Tibial artery (tissue), 4 donors: ENCODE measurements around the gene AGPAT1.
"Not testable (repeated sequence)": the region's sequence is repeated elsewhere in the genome, so short reads cannot be mapped to it uniquely, and the experiment has no call there.

ENCODE experiments used
- DNase-seq, 2 donors: peaks; one replicate each; pipeline ENCODE4 v3.0.0-alpha.2; 2019
- H3K27ac ChIP-seq, 2 donors: fragments of 200-600 bp; sonication (generic) in 1 of 2; 1 replicate in 1 of 2; 2 replicates in 1 of 2; pipeline ENCODE4 v1.5.1; 2018 to 2019; ENCODE audit warnings: mild to moderate bottlenecking in 1 of 2
- H3K27me3 ChIP-seq, 2 donors: fragments of 200-600 bp; sonication (generic) in 1 of 2; one replicate each; pipeline versions ENCODE4 v1.5.1 to v1.6.0; 2016 to 2019
- H3K36me3 ChIP-seq, 3 donors: fragments of 200-600 bp; sonication (generic) in 2 of 3; one replicate each; pipeline ENCODE4 v1.5.1; 2016 to 2019; ENCODE audit warnings: mild to moderate bottlenecking in 2 of 3
- H3K4me1 ChIP-seq, 4 donors: fragments of 200-600 bp; sonication (generic) in 2 of 4; 1 replicate in 3 of 4; 2 replicates in 1 of 4; pipeline ENCODE4 v1.5.1; 2016 to 2019
- H3K4me3 ChIP-seq, 2 donors: fragments of 200-600 bp; sonication (generic) in 1 of 2; 1 replicate in 1 of 2; 2 replicates in 1 of 2; pipeline ENCODE4 v1.5.1; 2018 to 2019; ENCODE audit warnings: mild to moderate bottlenecking in 2 of 2
- H3K9me3 ChIP-seq, 3 donors: fragments of 200-600 bp; sonication (generic) in 1 of 3; one replicate each; pipeline ENCODE4 v1.5.1; 2016 to 2019
- CTCF ChIP-seq, 2 experiments: fragments of 200-600 bp in 1 of 2; fragments of 450-650 bp in 1 of 2; IDR thresholded peaks; one replicate each; pipeline ENCODE4 v1.5.1; 2017 to 2019; ENCODE audit warnings: antibody characterized with exemption in 2 of 2, mild to moderate bottlenecking in 1 of 2, moderate library complexity in 1 of 2
- intact Hi-C: fragments of 100-400 bp; cut with DNase I; formaldehyde crosslinking; loops from one replicate; pipeline ENCODE4 v1.15.0; 2023; ENCODE audit warnings: low total_unique reads

The AGPAT1 gene

GRCh38 chr6:32148289-32149091 lies 27.4 kb downstream of the AGPAT1 start:
- H3K4me3 ChIP-seq = peak overlapping the region in 1 of 2 donors; percentile 17
- peak in 1 of 2 donors; percentile 58 for DNase-seq
- H3K36me3 ChIP-seq = peaks cover 4 to 11% (median 11%) of the 10 kb centered on the region in 3 donors
- no peak for TF ChIP-seq CTCF (IDR thresholded peaks at IDR 0.05)
- no peaks in the 10 kb centered on the region for H3K9me3 ChIP-seq
- H3K27ac ChIP-seq = no peak overlapping the region
- intact Hi-C loops = no loop called here
- peaks cover 0 to 33% (median 28%) of the 10 kb centered on the region in 4 donors for H3K4me1 ChIP-seq
- no peaks in the 10 kb centered on the region for H3K27me3 ChIP-seq

GRCh38 chr6:32147401-32148132 lies 28.3 kb downstream of the AGPAT1 start:
- peaks cover 4 to 11% (median 11%) of the 10 kb centered on the region in 3 donors for H3K36me3 ChIP-seq
- no peak for DNase-seq
- no peak overlapping the region for H3K27ac ChIP-seq
- no peak for TF ChIP-seq CTCF (IDR thresholded peaks at IDR 0.05)
- no peak overlapping the region for H3K4me3 ChIP-seq
- H3K9me3 ChIP-seq = no peaks in the 10 kb centered on the region
- intact Hi-C loops = no loop called here
- peaks cover 0 to 25% (median 22%) of the 10 kb centered on the region in 4 donors for H3K4me1 ChIP-seq
- H3K27me3 ChIP-seq = no peaks in the 10 kb centered on the region

GRCh38 chr6:32146687-32147086 lies 29.2 kb downstream of the AGPAT1 start:
- H3K36me3 ChIP-seq = peaks cover 4 to 11% (median 11%) of the 10 kb centered on the region in 3 donors
- H3K4me3 ChIP-seq = no peak overlapping the region
- TF ChIP-seq CTCF (IDR thresholded peaks at IDR 0.05) = no peak
- no peak for DNase-seq
- peaks cover 0 to 18% (median 16%) of the 10 kb centered on the region in 4 donors for H3K4me1 ChIP-seq
- intact Hi-C loops = no loop called here
- no peaks in the 10 kb centered on the region for H3K9me3 ChIP-seq
- H3K27ac ChIP-seq = no peak overlapping the region
- no peaks in the 10 kb centered on the region for H3K27me3 ChIP-seq

GRCh38 chr6:32146287-32146686 lies 29.6 kb downstream of the AGPAT1 start:
- no peak for DNase-seq

GRCh38 chr6:32144238-32144637 lies 31.6 kb downstream of the AGPAT1 start:
- H3K27ac ChIP-seq, H3K27me3 ChIP-seq, intact Hi-C loops, H3K36me3 ChIP-seq, H3K9me3 ChIP-seq, DNase-seq, H3K4me1 ChIP-seq, H3K4me3 ChIP-seq: not testable (repeated sequence)

More at GRCh38 chr6:32146287-32146686, 29.6 kb downstream of the AGPAT1 start:
- no peaks in the 10 kb centered on the region for H3K9me3 ChIP-seq
- no peaks in the 10 kb centered on the region for H3K27me3 ChIP-seq
- H3K4me3 ChIP-seq = no peak overlapping the region
- intact Hi-C loops = no loop called here
- no peak for TF ChIP-seq CTCF (IDR thresholded peaks at IDR 0.05)
- peaks cover 4 to 11% (median 11%) of the 10 kb centered on the region in 3 donors for H3K36me3 ChIP-seq
- peaks cover 0 to 15% (median 15%) of the 10 kb centered on the region in 4 donors for H3K4me1 ChIP-seq
- H3K27ac ChIP-seq = no peak overlapping the region
